Measurements from ENCODE around the gene TMEM245. TPM values are rescaled to one million over a fixed set of nuclear protein-coding genes. Genes with fewer than 3 reads are reported as not detected.
"Not testable (repeated sequence)": the region's sequence is repeated elsewhere in the genome, so short reads cannot be mapped to it uniquely, and the experiment has no call there.

TMEM245 gene
- total and polyA plus RNA-seq, 5 experiments from 2014 or later: 16.3 to 72.4 (median 29.2) TPM

DNA sequence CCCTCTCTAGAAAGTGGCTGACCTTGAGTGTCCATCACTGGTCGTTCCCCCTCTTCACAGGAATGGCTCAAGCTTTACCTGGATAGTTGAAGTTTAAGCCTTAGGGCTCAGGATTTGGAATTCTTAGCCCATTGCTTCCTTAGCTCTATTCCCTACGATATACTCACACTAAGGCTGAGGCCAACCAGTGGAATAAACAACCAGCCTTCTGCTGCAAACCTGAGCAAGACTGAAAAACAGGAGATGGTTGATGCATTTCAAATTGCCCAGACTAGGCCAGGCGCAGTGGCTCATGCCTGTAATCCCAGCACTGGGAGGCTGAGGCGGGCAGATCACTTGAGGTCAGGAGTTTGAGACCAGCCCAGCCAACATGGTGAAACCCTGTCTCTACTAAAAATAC lies 6.9 kb upstream of the TMEM245 start:
- H3K9me3 Mint-ChIP-seq, POLR2A ChIA-PET: not testable (repeated sequence)

DNA sequence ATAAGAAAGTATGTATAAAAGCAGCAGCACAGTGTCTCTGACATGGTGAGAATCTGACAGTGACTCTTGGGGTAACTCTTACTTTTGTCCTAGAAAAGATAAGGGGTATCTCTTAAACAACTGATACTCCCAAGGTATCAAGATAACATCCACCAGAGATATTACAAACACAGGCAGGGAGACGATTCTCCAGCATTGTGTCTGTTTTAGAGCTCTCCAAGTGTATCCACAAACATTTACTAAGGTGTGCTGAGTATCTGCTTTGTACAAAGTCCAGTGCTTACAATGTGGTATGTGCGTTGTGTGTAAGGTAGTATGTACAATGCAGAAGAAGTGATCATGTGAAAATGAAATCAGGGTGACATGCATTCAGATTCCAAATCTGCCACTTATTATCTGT lies 4.4 kb upstream of the TMEM245 start:
- H3K9me3 Mint-ChIP-seq: no peaks in the 10 kb centered on the region
- DNase-seq (no peak), ATAC-seq (no peak)
- POLR2A ChIA-PET: no interaction called here
- peaks cover 0 to 6% (median 2%) of the 10 kb centered on the region in 4 donors for H3K4me1 Mint-ChIP-seq
- no peak overlapping the region for H3K27ac Mint-ChIP-seq
- no peaks in the 10 kb centered on the region for H3K27me3 Mint-ChIP-seq
- H3K4me3 Mint-ChIP-seq: no peak overlapping the region
- H3K36me3 Mint-ChIP-seq: no peaks in the 10 kb centered on the region

More for the DNA sequence above, 6.9 kb upstream of the TMEM245 start:
- not testable (repeated sequence) for ATAC-seq, H3K27ac Mint-ChIP-seq, DNase-seq, H3K36me3 Mint-ChIP-seq, H3K4me1 Mint-ChIP-seq, H3K27me3 Mint-ChIP-seq, H3K4me3 Mint-ChIP-seq

DNA sequence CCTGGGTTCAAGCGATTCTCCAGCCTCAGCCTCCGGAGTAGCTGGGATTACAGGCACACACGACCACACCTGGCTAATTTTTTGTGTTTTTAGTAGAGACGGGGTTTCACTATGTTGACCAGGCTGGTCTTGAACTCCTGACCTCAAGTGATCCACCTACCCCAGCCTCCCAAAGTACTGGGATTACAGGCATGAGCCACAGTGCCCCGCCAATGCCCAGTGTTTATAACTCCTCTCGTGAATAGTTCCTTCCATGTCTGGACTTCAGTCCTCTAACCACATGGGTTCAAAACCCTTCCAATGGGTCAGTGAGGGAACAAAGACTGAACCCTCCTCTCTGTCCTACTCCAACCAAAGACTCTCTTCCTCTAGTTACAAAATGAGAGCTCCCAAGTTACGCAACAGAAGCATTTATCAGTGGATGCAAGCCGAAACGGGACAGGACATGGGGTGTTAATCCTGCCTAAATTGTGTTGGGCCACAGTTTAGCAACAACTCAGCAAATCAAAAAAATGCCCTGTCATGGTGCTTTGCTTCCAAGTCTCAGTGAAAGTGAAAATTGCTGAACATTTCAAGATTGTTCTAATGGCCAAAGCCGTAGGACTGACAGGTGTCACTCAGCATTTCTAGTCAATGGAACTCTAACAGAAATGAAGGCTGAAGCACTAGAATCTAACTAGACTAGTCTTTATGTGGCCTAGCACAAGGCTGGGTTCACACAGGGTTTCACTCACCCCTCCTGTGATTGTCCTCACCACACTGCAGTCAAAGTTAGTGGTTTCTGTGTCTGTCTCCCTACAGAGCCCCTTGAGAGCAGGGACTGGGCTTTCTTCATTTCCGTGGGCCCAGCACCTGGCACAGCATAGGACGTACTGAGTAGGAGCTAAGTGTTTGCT lies 3.2 kb upstream of the TMEM245 start:
- no peak overlapping the region for H3K4me3 Mint-ChIP-seq
- no peaks in the 10 kb centered on the region for H3K9me3 Mint-ChIP-seq
- ATAC-seq (no peak), DNase-seq (no peak)
- H3K27ac Mint-ChIP-seq: no peak overlapping the region
- no peaks in the 10 kb centered on the region for H3K36me3 Mint-ChIP-seq
- POLR2A ChIA-PET: no interaction called here
- peaks cover 4 to 15% (median 12%) of the 10 kb centered on the region in 4 donors for H3K4me1 Mint-ChIP-seq
- H3K27me3 Mint-ChIP-seq: no peaks in the 10 kb centered on the region

DNA sequence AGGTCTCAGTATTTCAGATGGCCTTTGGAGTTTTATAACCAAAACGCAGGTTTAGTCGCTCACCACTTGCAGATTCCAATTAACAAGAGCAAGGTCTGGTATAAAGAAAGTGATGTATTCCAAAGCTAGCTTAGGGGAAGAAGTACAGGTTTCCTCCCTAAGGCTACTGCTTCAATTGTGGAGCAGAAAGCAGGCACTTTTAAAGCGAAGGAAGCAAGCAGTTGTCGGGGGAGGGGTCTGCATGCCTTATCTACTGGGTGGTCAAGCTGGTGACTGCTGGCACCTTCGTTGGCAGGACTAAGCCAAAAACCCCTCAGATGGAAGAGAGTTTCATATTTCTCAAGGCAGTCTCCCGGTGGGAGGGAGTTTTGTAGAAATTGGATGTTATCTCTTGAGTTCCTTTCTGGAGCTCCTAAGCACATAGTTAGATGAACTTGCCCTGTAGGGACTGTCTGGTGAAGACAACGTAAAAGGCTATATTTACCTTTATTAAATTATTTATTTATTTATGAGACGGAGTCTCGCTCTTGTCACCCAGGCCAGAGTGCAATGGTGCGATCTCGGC lies 1.6 kb upstream of the TMEM245 start:
- H3K4me3 Mint-ChIP-seq: no peak overlapping the region

DNA sequence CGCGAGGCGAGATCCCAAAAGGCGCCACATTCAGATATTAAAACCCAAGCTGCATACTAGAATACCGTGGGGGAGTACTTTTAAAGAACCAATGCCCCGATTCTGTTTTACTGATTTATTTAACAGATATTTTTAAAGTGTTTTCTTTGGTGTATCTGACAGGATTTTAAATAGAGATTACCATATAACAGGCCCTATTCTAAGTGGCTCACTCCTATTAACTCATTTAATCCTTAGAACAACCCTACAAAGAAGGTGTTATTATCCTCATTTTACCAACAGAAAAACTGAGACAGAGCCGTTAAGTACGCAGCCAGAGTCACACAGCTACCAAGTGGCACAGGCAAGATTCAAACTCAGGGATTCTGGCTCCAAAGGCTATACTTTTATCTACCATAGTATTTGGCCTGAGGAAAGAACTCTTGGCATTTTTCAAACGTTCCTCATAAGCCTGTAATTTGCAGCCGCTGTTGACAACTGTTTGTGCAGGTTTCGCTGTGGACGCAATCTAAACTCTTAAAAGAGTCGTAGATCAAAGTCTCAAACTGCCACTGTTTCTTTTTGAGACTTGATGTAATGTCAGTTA lies 550 bp upstream of the TMEM245 start:
- ATAC-seq: no peak
- H3K9me3 Mint-ChIP-seq: no peaks in the 10 kb centered on the region
- POLR2A ChIA-PET: interaction anchor here (0.6 to 4.7 kb wide), 12 partner anchors 10 to 186 kb away, joined by 3 to 33 read pairs (median 7); partner anchors contain the start of genes ABITRAM, CTNNAL1 and ELP1
- H3K27me3 Mint-ChIP-seq: no peaks in the 10 kb centered on the region
- H3K27ac Mint-ChIP-seq: peak overlapping the region in 7 of 10 donors; percentile 29 to 90 (median 59)
- H3K4me1 Mint-ChIP-seq: peaks cover 14 to 38% (median 35%) of the 10 kb centered on the region in 4 donors
- DNase-seq: no peak
- peak overlapping the region; percentile 30 to 97 (median 88) for H3K4me3 Mint-ChIP-seq
- peaks cover 0 to 6% (median 0%) of the 10 kb centered on the region in 3 donors for H3K36me3 Mint-ChIP-seq

More for the DNA sequence above, 1.6 kb upstream of the TMEM245 start:
- no peak for DNase-seq
- no peaks in the 10 kb centered on the region for H3K27me3 Mint-ChIP-seq
- POLR2A ChIA-PET: no interaction called here
- H3K36me3 Mint-ChIP-seq: peaks cover 0 to 6% (median 0%) of the 10 kb centered on the region in 3 donors
- H3K27ac Mint-ChIP-seq: peak overlapping the region in 1 of 10 donors; percentile 48
- H3K9me3 Mint-ChIP-seq: no peaks in the 10 kb centered on the region
- peaks cover 11 to 32% (median 27%) of the 10 kb centered on the region in 4 donors for H3K4me1 Mint-ChIP-seq
- no peak for ATAC-seq

DNA sequence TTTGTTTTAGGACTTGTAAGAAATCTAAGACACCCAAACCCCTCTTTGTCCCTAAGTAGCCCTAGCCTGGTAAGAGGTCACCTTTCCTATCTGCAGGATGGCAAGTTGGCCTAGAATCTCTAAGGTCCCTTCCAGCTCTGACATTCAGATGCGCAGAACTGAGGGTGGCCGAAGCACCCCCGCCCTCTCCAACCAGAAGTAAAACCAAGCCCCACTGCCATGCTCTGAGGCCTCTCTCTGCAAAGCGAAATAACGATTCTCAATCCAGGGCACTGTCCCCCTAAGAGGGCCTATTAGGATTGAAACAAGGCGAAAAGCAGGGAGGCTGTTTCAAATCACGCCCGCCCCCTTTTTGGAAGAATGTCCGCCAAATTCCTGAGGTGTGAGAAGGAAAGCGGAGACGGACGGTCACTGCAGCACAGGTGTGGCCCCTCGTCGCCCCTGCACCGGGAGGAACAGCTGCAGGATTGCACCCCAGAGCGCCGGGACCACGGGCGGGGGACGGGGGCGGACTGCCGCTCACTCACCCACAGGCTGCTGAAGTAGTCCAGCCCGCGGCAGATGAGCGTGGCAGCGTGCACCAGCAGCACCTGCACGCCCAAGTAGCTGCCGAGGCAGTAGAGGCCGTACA lies 824 bp downstream of the TMEM245 start:
- POLR2A ChIA-PET: interaction anchor here (0.9 to 4.7 kb wide), 13 partner anchors 9 to 1836 kb away, joined by 3 to 33 read pairs (median 6); partner anchors contain the start of genes ABITRAM, CTNNAL1, ELP1 and RAD23B
- Mint-ChIP-seq H3K36me3 (peaks cover 0 to 17% (median 0%) of the 10 kb centered on the region in 3 donors), H3K27ac (peak overlapping the region; percentile 73 to 94 (median 88)), H3K27me3 (no peaks in the 10 kb centered on the region), H3K4me1 (peaks cover 22 to 51% (median 49%) of the 10 kb centered on the region in 4 donors), H3K9me3 (no peaks in the 10 kb centered on the region), H3K4me3 (peak overlapping the region; percentile 87 to 97 (median 94))
- DNase-seq (no peak), ATAC-seq (no peak)

DNA sequence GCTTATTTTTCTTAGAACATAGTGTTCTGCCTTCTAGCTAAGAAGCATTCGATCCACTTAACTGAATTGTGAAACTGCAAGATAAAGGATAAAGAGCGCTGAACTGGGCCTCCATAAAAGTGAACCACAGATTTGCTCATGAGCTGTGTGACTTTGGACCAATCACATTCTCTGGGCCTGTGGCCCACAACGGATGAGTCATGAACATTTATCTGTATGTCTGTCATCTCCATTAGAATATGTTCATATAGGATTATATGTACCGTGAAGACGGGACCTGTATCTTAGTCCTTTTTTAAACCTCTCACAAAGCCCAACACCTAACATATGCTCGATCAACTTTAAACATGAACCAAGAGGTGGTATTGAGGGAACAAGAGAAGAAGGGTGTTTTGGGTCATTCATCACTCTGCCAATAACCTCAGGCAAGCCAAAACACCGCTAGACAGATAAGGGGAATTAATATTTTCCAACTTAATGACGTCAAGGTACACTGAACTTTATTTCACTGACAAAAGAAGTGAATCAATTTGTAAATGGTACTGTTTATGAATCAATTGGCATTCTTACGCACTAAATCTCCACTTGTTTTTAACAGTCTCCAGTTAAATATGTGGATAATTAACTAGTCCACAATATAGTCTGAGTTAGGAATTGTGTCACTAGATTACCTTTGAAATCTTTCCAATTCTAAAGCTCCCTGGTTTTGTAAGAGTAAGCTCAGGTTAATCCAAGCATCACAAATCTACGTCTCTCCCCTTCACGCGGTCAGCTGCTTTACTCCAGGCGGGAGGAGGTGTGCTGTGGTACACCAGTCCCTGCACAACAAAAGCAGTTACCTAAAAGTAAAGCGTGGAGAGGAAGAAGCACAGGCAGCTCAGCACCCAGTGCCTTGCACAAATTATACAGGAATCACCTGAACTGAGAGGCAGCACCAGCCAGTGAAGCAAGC lies 1.6 kb downstream of the TMEM245 start:
- H3K4me1 Mint-ChIP-seq: peaks cover 23 to 59% (median 57%) of the 10 kb centered on the region in 4 donors
- H3K36me3 Mint-ChIP-seq: peaks cover 0 to 21% (median 0%) of the 10 kb centered on the region in 3 donors
- H3K27ac Mint-ChIP-seq: peak overlapping the region; percentile 73 to 94 (median 88)
- H3K4me3 Mint-ChIP-seq: peak overlapping the region; percentile 87 to 97 (median 94)
- POLR2A ChIA-PET: interaction anchor here (0.9 to 4.7 kb wide), 8 partner anchors 8 to 1835 kb away, joined by 3 to 33 read pairs (median 8); partner anchors contain the start of genes ABITRAM, CTNNAL1, ELP1 and RAD23B
- DNase-seq: peak in 1 of 10 donors; percentile 5
- H3K27me3 Mint-ChIP-seq: no peaks in the 10 kb centered on the region
- no peaks in the 10 kb centered on the region for H3K9me3 Mint-ChIP-seq
- ATAC-seq: no peak

DNA sequence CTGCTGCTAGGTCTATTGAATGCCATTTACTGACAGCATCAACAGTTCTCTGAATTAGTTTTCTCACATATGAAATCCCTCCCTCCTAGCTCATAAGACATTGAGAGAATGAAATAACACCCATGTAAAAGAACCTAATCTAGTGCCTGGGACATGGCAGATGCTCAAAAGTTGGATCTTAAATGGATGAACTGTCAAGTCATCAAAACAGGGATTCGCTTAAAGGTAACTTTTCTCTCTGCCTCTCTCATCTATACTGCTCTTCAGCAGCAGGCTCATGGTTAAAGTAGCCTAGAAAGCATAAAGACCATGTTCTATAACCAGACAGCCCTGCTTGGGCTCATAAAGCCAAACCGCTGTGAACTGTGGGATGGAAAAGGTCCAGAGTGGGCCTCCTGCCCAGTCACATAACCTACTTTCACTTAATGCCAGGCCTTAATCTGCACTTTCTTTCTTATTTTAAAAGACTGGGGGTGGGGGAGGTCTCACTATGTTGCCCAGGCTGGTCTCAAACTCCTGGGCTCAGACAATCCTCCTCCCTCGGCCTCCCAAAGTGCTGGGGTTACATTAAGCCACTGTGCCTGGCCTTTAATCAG lies 3.7 kb downstream of the TMEM245 start:
- H3K36me3 Mint-ChIP-seq: peaks cover 0 to 21% (median 0%) of the 10 kb centered on the region in 3 donors
- POLR2A ChIA-PET: interaction anchor here (4.7 kb wide), 1 partner anchor 20 kb away, joined by 33 read pairs; no protein-coding TSS in a partner anchor
- H3K9me3 Mint-ChIP-seq: no peaks in the 10 kb centered on the region
- DNase-seq (no peak), ATAC-seq (no peak)
- H3K4me3 Mint-ChIP-seq: peak overlapping the region in 6 of 10 donors; percentile 47 to 90 (median 64)
- H3K4me1 Mint-ChIP-seq: peaks cover 29 to 77% (median 74%) of the 10 kb centered on the region in 4 donors
- H3K27ac Mint-ChIP-seq: peak overlapping the region in 6 of 10 donors; percentile 17 to 62 (median 24)
- H3K27me3 Mint-ChIP-seq: no peaks in the 10 kb centered on the region

DNA sequence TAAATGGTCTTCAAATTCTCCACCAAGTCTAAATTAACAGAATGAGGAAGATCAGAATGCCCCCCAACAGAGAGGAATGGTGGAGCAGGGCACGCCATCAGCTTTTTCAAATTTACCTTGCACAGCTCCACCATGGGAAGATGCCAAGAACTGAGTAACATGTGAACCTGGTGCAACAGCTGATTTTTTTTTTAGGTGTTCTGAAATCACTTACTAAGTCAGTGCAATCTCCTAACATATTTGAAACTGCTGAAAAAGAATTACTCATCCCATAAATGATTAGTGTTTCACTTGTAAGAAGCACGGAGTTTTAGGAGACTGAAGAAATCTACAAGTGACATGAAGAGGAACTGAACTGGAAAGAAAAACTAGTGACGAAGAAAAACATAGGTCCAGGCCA lies 5.1 kb downstream of the TMEM245 start:
- Mint-ChIP-seq H3K9me3 (no peaks in the 10 kb centered on the region), H3K4me1 (peaks cover 40 to 91% (median 81%) of the 10 kb centered on the region in 4 donors), H3K36me3 (peaks cover 0 to 21% (median 0%) of the 10 kb centered on the region in 3 donors), H3K27me3 (no peaks in the 10 kb centered on the region), H3K4me3 (peak overlapping the region in 8 of 10 donors; percentile 11 to 50 (median 36)), H3K27ac (peak overlapping the region in 6 of 10 donors; percentile 54 to 70 (median 63))
- DNase-seq (no peak), ATAC-seq (no peak)
- POLR2A ChIA-PET: interaction anchor here (0.8 kb wide), 1 partner anchor 23 kb away, joined by 4 read pairs; no protein-coding TSS in a partner anchor

DNA sequence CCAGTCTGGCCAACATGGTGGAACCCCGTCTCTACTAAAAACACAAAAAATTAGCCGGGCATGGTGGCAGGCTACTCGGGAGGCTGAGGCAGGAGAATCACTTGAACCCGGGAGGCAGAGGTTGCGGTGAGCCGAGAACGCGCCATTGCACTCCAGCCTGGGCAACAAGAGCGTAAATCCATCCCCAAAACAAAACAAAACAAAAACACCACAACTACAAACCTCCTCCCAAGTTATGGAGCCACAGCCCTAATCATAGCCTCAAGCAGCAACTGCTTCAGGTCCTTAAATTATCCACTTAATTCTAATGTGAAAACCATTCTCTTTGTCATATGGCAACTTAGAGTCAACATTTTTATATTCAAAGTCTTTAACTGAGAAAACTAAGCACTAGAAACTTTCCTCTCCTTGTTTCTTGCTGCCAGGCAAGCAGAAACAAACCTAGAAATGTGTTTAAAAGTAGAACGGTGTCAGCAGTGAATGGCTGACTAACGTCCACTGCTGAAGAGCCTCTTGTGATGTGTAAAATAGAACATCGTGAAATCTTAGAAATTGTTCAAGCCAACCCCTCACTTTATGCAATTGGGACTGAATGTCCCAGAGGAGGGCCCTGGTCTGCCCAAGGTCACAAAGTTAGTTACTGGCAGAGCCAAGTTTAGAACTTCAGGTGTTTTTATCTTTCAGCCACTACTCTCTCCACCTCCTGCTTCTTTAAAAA lies 5.7 kb downstream of the TMEM245 start:
- peak overlapping the region in 8 of 10 donors; percentile 25 to 57 (median 46) for H3K4me3 Mint-ChIP-seq
- ATAC-seq (no peak), DNase-seq (no peak)
- no peaks in the 10 kb centered on the region for H3K9me3 Mint-ChIP-seq
- H3K27me3 Mint-ChIP-seq: no peaks in the 10 kb centered on the region
- peaks cover 40 to 96% (median 85%) of the 10 kb centered on the region in 4 donors for H3K4me1 Mint-ChIP-seq
- POLR2A ChIA-PET: no interaction called here
- peak overlapping the region in 9 of 10 donors; percentile 48 to 70 (median 62) for H3K27ac Mint-ChIP-seq
- H3K36me3 Mint-ChIP-seq: peaks cover 0 to 21% (median 0%) of the 10 kb centered on the region in 3 donors

All from naive thymus-derived CD8-positive, alpha-beta T cell (primary cell).